ELF-1 (cell line): ENCODE data around the gene DESI1.
"Not testable (repeated sequence)": the region's sequence is repeated elsewhere in the genome, so short reads cannot be mapped to it uniquely, and the experiment has no call there.

Source experiments
- DNase-seq: peaks from one replicate; pipeline ENCODE4 v3.0.0-alpha.2; 2016; ENCODE audit warnings: low read depth, low spot score

The DESI1 gene

GRCh38 chr22:41634610-41635009 lies 13.8 kb upstream of the DESI1 start:
- DNase-seq: not testable (repeated sequence)

- not testable (repeated sequence) for DNase-seq
Observed at GRCh38 chr22:41631615-41632014, 10.8 kb upstream of the DESI1 start.

GRCh38 chr22:41631115-41631514 lies 10.3 kb upstream of the DESI1 start:
- not testable (repeated sequence) for DNase-seq

- DNase-seq: no peak
Observed at GRCh38 chr22:41625577-41625976, 4.7 kb upstream of the DESI1 start.

GRCh38 chr22:41621911-41622179 lies 1.0 kb upstream of the DESI1 start:
- DNase-seq: no peak

GRCh38 chr22:41621099-41621910 lies 462 bp upstream of the DESI1 start, which contains the start of gene XRCC6:
Gene XRCC6, plus strand, starts transcription at chr22:41621295. Its CDS starts 710 bp downstream, at chr22:41622005.
- DNase-seq: peak; percentile 99

- DNase-seq: peak; percentile 62
Observed at GRCh38 chr22:41619979-41620588, 759 bp downstream of the DESI1 start.

- no peak for DNase-seq
Observed at GRCh38 chr22:41613456-41613855, 7.4 kb downstream of the DESI1 start.

- DNase-seq: no peak
Observed at GRCh38 chr22:41612603-41613306, 8.1 kb downstream of the DESI1 start.

GRCh38 chr22:41608386-41608785 lies 12.5 kb downstream of the DESI1 start:
- no peak for DNase-seq

GRCh38 chr22:41603873-41604332 lies 16.9 kb downstream of the DESI1 start:
- DNase-seq: no peak

- no peak for DNase-seq
Observed at GRCh38 chr22:41600976-41601375, 19.9 kb downstream of the DESI1 start.

- no peak for DNase-seq
Observed at GRCh38 chr22:41598891-41599635, 21.8 kb downstream of the DESI1 start.

- no peak for DNase-seq
Observed at GRCh38 chr22:41598081-41598480, 22.8 kb downstream of the DESI1 start.

GRCh38 chr22:41597635-41597953 lies 23.2 kb downstream of the DESI1 start:
- no peak for DNase-seq

GRCh38 chr22:41596776-41597634 lies 23.8 kb downstream of the DESI1 start:
- peak; percentile 79 for DNase-seq

- no peak for DNase-seq
Observed at GRCh38 chr22:41595703-41596102, 25.1 kb downstream of the DESI1 start.

GRCh38 chr22:41593336-41593960 lies 27.4 kb downstream of the DESI1 start:
- DNase-seq: not testable (repeated sequence)

GRCh38 chr22:41589391-41590241 lies 31.2 kb downstream of the DESI1 start, which contains the start of gene PMM1:
Gene PMM1, minus strand, starts transcription at chr22:41589840. Its CDS starts 35 bp downstream, at chr22:41589805.
- DNase-seq: peak; percentile 100

GRCh38 chr22:41587347-41587723 lies 33.5 kb downstream of the DESI1 start:
- DNase-seq: no peak
